Epithelial cell of esophagus (primary cell): ENCODE measurements around the gene RET.
"Not testable (repeated sequence)": the region's sequence is repeated elsewhere in the genome, so short reads cannot be mapped to it uniquely, and the experiment has no call there.

Source experiments
- DNase-seq: peaks from one replicate; pipeline ENCODE4 v3.0.0; 2010; ENCODE audit warnings: low read depth
- H3K4me3 ChIP-seq: 2 replicates; pipeline ENCODE4 v1.5.1; 2011; ENCODE audit warnings: mild to moderate bottlenecking, low read length, control low read depth
- TF ChIP-seq, protein P1 (sequence below): IDR thresholded peaks from 2 replicates; pipeline ENCODE4 v1.5.1; 2011; ENCODE audit warnings: low read depth, mild to moderate bottlenecking, low read length, control low read depth, inconsistent platforms; ENCODE audit not compliant: insufficient read depth; ENCODE audit errors: missing control alignments

The RET gene

DNA sequence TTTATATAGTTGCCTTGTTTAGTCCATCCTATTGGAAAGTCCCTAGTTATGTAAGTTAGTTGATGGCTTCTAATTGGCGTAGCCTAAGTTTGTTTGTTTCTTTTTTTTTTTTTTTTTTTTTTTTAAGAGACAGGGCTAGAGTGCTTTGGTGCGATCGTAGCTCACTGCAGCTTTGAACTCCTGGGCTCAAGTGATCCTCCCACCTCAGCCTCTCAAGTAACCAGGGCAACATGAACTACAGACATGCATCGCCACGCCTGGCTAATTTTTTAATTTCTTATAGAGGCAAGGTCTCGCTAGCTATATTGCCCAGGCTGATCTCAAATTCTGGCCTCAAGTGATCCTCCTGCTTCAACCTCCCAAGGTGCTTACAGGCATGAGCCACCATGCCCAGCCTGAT is 68.4 kb downstream of the RET start:
- TF ChIP-seq, protein P1, sequence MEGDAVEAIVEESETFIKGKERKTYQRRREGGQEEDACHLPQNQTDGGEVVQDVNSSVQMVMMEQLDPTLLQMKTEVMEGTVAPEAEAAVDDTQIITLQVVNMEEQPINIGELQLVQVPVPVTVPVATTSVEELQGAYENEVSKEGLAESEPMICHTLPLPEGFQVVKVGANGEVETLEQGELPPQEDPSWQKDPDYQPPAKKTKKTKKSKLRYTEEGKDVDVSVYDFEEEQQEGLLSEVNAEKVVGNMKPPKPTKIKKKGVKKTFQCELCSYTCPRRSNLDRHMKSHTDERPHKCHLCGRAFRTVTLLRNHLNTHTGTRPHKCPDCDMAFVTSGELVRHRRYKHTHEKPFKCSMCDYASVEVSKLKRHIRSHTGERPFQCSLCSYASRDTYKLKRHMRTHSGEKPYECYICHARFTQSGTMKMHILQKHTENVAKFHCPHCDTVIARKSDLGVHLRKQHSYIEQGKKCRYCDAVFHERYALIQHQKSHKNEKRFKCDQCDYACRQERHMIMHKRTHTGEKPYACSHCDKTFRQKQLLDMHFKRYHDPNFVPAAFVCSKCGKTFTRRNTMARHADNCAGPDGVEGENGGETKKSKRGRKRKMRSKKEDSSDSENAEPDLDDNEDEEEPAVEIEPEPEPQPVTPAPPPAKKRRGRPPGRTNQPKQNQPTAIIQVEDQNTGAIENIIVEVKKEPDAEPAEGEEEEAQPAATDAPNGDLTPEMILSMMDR, result no peak
- H3K4me3 ChIP-seq, result no peak overlapping the region
- DNase-seq, result no peak

DNA sequence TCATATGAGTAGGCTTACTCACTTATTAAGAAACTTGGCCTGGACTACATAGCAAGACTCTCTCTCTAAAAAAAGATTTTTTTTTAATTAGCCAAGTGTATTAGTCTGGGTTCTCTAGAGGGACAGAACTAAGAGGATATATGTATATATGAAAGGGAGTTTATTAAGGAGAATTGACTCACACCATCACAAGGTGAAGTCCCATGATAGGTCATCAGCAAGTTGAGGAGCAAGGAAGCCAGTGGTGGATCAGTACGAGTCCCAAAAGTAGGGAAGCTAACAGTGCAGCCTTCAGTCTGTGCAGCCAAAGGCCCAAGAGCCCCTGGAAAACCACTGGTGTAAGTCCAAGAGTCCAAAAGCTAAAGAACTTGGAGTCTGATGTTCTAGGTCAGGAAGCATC is 69.1 kb downstream of the RET start:
- not testable (repeated sequence) for DNase-seq, H3K4me3 ChIP-seq

DNA sequence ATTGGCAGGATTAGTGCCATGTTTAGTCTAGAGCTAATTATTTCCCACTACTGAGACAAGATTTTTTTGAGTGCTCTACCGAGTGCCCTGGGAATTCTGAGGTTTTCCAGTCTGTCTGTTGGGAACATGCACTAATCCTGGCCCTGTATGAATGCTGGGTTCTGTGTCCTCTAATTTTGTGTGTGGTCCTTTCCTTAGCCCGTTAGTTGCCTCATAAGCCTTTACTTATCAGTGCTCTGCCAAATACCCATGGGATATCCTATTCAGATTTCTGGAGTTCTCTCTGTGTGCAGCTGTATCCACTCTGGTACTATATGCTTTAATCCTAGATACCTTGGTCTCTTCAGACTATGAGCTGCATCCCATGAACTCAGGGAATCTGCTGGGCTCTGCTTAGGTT is 74.5 kb downstream of the RET start:
- no peak overlapping the region for H3K4me3 ChIP-seq
- TF ChIP-seq, protein P1, result no peak

DNA sequence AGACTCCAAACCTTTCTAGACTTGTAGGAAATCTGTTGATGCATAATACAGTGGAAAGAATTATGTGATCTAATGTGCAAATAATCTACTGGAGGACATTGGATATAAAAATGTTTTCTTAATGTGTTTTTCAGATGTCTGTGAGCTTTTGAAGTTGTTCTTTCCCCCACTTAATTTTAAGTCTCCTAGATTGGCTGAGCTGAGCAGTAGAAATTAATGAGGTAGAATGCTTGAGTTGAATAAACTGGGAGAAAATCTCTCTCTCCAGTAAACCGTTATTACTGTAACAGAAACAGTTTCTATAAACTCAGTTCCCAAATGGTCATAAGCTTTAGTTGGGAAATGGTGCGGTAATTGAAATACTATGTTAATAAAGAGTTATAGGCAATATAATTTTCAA is 77.0 kb downstream of the RET start:
- TF ChIP-seq, protein P1, result no peak
- no peak for DNase-seq
- no peak overlapping the region for H3K4me3 ChIP-seq

More for the DNA sequence above, 74.5 kb downstream of the RET start:
- no peak for DNase-seq

DNA sequence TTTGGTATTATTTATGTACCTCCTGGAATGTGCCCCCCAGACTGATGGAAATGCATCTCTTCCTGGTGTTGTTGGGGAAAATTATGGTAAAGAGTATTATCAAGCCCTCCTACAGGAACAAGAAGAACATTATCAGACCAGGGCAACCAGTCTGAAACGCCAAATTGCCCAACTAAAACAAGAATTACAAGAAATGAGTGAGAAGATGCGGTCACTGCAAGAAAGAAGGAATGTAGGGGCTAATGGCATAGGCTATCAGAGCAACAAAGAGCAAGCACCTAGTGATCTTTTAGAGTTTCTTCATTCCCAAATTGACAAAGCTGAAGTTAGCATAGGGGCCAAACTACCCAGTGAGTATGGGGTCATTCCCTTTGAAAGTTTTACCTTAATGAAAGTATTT is 78.4 kb downstream of the RET start:
- no peak overlapping the region for H3K4me3 ChIP-seq
- TF ChIP-seq, protein P1, result no peak
- no peak for DNase-seq

DNA sequence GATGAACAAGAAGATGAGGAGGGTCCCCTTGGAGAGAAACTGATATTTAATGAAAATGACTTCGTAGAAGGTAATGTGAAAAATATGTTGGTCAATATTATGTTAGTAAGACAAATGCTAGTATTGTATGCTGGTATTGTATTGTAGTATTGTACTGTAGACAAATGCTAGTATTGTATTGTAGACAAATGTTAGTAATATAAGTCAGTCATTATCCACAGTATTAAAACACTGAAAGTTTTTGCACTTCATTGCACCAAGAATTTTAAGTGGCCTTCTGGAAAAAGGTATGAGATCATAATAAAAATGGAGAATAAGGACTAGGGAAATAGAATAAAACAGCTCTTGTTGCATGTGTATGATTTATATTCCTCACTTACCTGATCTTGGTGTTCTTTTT is 78.9 kb downstream of the RET start:
- DNase-seq, result no peak
- TF ChIP-seq, protein P1, result no peak
- no peak overlapping the region for H3K4me3 ChIP-seq

DNA sequence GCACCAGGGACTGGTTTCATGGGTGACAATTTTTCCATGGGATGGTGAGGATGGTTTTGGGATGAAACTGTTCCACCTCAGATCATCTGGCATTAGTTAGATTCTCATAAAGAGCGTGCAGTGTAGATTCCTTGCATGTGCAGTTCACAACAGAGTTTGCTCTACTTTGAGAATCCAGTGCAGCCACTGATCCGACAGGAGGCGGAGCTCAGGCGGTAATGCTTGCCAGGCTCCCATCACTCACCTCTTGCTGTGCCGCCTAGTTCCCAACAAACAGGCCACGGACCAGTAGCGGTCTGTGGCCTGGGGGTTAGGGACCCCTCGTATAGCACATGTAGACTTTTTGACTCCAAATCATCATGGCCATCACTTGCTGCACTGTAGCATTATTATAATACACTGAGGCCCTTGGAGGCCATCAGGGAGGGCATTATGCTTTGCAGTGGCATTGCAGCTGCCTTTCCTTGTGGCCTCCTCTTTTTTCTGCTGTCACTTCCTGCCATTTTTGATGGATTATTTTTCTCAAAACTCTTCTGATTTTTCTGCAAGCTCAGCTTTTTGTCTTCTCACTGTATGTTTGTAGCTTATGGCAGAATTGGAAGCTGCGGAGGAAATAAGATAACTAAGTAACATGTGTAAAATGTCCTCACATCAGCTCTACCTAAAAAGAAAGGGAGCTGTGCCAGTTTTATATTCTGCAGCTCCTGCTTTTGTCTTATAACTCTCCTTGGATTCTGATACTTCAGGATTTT is 79.9 kb downstream of the RET start:
- H3K4me3 ChIP-seq, result no peak overlapping the region
- TF ChIP-seq, protein P1, result no peak
- no peak for DNase-seq
